PC-3 (cell line): ENCODE data around the gene ZBTB21.

Experiments
- CTCF ChIP-seq: fragments of 300-600 bp; sonication (generic); conservative IDR thresholded peaks from 2 replicates; pipeline ENCODE4 v1.5.1; 2017; ENCODE audit warnings: antibody characterized with exemption, low read depth, mild to moderate bottlenecking, low read length
- EZH2phosphoT487 ChIP-seq: fragments of 300-600 bp; sonication (generic); IDR thresholded peaks from 2 replicates; pipeline ENCODE4 v1.6.1; 2018; ENCODE audit warnings: mild to moderate bottlenecking, antibody characterized with exemption, low read length, borderline replicate concordance

DNA sequence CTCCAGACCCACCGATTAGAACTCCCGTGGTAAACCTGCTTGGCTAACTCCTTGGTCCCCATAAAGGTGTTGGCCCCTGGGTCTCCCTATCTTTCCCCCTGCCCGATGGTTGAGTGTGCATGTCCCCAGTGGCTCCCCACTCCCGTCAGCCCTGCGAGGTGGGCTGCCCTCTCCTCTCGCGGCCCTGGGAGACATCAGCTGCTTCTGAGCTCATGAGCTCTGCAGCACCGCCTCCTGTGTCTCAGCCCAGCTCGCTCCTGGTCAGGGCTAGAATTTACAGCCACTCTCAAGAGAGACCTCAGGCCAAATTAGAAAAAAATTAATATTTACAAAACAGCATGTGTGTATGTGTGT lies 15.9 kb upstream of the ZBTB21 start:
- TF ChIP-seq CTCF (no peak), EZH2phosphoT487 (no peak)
